VCaP (cell line): ENCODE measurements around the gene CNOT4.
"Not testable (repeated sequence)": the region's sequence is repeated elsewhere in the genome, so short reads cannot be mapped to it uniquely, and the experiment has no call there.

ENCODE experiments used
- H3K27ac ChIP-seq: fragments of 450-650 bp; 2 replicates; pipeline ENCODE4 v1.5.1; 2017
- TF ChIP-seq, protein P1 (sequence below): fragments of 450-650 bp; conservative IDR thresholded peaks from 2 replicates; pipeline ENCODE4 v1.5.1; 2017; ENCODE audit warnings: mild to moderate bottlenecking, moderate library complexity

The CNOT4 gene

DNA sequence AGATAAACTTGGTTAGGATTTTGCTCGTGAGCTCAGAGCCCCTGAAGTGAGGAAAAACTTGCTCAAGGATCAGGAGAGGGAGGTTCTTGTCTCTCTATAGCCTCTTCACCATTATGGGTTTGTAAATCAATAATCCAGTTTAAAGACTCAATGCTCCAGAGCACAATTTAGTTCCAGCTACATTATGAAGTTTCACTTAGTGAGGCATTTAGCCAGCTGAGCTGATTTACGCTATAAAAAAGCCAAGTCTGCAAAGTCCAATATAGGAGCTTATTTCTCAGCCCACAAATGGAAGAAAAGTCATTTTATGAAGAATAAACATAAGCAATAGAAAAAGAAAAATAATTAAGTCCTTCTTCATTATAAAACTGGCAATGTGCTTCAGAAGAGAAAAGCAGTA, 145.7 kb downstream of the CNOT4 start:
- TF ChIP-seq, protein P1, sequence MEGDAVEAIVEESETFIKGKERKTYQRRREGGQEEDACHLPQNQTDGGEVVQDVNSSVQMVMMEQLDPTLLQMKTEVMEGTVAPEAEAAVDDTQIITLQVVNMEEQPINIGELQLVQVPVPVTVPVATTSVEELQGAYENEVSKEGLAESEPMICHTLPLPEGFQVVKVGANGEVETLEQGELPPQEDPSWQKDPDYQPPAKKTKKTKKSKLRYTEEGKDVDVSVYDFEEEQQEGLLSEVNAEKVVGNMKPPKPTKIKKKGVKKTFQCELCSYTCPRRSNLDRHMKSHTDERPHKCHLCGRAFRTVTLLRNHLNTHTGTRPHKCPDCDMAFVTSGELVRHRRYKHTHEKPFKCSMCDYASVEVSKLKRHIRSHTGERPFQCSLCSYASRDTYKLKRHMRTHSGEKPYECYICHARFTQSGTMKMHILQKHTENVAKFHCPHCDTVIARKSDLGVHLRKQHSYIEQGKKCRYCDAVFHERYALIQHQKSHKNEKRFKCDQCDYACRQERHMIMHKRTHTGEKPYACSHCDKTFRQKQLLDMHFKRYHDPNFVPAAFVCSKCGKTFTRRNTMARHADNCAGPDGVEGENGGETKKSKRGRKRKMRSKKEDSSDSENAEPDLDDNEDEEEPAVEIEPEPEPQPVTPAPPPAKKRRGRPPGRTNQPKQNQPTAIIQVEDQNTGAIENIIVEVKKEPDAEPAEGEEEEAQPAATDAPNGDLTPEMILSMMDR: no peak
- no peak overlapping the region for H3K27ac ChIP-seq

DNA sequence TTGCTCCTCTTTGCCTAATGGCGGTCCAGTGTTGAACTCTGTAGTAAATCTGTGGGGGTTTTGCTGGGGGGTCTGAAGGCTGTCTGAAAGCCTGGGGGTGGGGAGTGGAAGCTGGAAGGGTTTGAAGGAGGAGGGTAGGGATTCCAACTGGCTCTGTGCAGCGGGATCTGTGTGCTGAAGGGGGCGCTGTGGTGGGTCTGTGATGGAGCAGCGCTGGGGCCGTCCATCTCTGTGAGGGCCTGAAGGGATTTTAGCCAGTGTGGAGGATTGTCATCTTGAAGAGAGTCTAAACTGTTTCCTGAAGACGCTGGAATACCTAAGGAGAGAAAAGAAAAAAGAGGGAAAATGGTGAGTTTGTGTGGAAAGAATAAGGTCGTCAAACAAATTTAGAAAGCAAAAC, 147.0 kb downstream of the CNOT4 start:
- TF ChIP-seq, protein P1: no peak
- H3K27ac ChIP-seq: no peak overlapping the region

DNA sequence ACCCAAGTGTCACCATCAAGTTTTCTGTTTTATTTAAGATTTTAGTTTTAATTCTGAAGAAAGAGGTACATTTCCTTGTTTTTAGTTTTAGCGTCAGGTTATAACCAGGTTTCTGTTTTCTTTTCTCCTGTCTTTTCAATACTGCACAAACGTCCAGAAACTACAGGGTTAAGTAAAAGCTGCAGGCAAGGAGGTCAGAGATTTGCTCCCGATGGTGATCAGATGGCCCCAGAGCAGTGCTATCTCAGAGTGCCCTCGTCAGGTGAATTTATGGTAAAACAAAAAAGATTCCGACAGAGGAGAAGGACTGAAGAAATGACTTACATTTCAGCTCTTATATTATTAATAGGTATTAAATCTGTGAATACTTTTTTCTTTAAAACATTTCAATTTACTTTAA, 148.1 kb downstream of the CNOT4 start:
- no peak overlapping the region for H3K27ac ChIP-seq
- TF ChIP-seq, protein P1: no peak

DNA sequence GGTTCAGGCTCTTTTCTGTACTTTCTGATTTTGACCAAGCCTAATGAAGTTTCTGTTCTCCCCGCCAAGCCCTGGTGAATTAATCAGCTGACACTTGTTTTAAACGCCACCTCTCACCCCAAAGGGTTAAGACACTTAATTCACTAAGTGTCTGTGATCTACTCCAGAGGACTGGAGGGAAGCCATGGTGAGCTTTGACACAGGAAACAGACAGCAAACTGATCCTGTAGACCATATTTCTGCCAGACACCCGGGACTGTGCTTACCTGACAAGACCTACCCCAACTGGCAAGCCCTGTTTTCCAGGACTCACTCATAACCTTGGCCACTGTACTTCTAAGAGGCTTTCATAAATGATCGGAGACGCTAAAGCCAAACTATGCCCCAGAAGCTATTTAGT, 150.3 kb downstream of the CNOT4 start:
- no peak overlapping the region for H3K27ac ChIP-seq
- TF ChIP-seq, protein P1: no peak

DNA sequence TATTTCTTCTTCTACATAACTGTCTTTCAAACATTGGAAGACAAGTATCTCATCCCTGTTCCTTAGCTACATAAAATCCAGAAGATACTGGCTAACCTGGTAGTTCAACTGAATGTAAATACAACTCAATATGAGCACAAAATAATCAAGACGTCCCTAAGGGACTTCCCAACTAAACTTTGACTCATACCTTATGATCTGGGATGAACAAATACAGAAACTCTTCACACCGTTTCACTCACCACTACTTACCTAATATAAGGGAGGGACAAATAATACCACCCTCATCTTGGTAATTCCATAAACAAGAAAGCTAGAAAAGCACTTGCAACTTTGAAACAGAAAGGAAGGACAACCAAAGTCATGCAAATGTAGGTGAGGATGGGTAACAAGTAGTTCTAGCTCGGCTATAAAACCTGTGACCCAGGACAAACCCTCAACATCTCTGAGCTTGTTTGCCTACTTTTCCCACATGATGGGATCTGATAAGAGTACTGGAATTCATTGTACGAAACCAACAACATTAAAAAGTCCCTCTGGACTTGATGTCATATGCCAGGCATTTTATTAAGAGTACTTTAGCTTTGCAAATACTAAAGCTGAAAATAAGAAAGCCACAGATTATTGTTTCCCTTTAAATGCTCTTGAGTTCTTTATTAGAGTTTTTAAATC, 154.4 kb downstream of the CNOT4 start:
- TF ChIP-seq, protein P1: no peak

DNA sequence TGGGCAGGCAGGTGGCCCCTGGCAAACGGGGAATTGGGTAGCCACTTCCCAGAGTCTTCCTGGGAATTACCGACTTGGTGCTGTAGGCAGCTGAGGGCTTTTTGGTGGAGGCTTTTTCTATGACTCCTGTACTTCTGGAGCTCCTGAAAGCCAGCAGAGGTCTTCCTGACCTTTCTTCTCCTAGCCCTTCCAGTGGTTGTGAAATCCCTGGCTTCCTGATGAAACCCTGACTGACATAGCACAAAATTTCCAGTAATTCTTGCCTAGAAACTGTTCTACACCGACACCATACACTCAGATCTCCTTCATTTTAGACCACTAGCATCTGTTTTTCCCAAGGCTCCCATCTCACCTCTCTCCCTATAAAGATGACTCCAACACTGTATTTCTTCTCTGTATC, 156.1 kb downstream of the CNOT4 start:
- TF ChIP-seq, protein P1: no peak
- H3K27ac ChIP-seq: no peak overlapping the region

More for the DNA sequence above, 154.4 kb downstream of the CNOT4 start:
- H3K27ac ChIP-seq: no peak overlapping the region

DNA sequence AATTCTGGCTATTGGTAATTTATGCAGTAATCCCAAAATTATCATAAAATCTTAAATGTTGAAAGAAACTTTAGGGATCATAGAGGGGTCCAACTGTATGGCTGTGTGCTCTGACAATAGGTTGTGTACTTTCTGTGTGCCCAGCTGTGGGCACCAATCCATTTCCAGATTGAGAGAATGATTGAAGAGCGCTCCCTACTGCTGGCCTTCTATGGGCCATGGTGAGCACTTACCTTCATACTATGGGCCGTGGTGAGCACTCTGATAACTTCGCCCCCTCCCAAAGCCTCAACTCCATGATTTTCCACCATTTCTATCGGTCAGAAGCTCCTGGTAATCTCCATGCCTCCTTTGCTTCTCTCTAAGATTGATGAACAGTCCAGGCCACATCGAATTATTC, 157.6 kb downstream of the CNOT4 start:
- TF ChIP-seq, protein P1: no peak
- H3K27ac ChIP-seq: no peak overlapping the region

DNA sequence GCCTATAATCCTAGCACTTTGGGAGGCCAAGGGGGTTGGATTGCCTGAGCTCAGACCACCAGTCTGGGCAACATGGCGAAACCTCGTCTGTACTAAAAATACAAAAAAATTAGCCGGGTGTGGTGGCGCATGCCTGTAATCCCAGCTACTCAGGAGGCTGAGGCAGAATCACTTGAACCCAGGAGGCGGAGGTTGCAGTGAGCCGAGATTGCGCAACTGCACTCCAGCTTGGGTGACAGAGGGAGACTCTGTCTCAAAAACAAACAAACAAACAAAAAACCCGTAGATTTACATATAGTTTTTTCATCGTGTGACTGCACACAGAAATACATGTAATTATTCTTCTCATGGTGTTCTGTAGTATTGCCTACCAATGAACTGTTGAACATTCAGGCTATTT, 158.8 kb downstream of the CNOT4 start:
- H3K27ac ChIP-seq: not testable (repeated sequence)
